SK-N-SH (cell line): ENCODE measurements around the gene STT3A.

Experiments used
- EZH2phosphoT487 ChIP-seq: fragments of 200-600 bp; sonication (generic); IDR thresholded peaks from 2 replicates; pipeline ENCODE4 v1.6.1; 2017; ENCODE audit warnings: low read depth, mixed run types, mild to moderate bottlenecking, antibody characterized with exemption, moderate library complexity, borderline replicate concordance
- JUND ChIP-seq: IDR thresholded peaks from 2 replicates; pipeline ENCODE4 v1.4.0; 2012
- POLR2AphosphoS5 ChIP-seq: IDR thresholded peaks from 2 replicates; pipeline ENCODE4 v1.6.1; 2012; ENCODE audit warnings: low read depth, low read length
- RAD21 ChIP-seq: IDR thresholded peaks from 2 replicates; pipeline ENCODE4 v1.6.1; 2012; ENCODE audit warnings: mild to moderate bottlenecking, low read length
- REST ChIP-seq: IDR thresholded peaks from 2 replicates; pipeline ENCODE4 v1.6.1; 2012; ENCODE audit warnings: mild to moderate bottlenecking, low read depth, low read length, moderate library complexity
- RFX5 ChIP-seq: IDR thresholded peaks from 2 replicates; pipeline ENCODE4 v1.6.1; 2012; ENCODE audit warnings: mild to moderate bottlenecking, improper control_type of control experiment, low read length
- SIN3A ChIP-seq: IDR thresholded peaks from 2 replicates; pipeline ENCODE4 v1.6.1; 2012; ENCODE audit warnings: low read depth, mild to moderate bottlenecking, low read length, moderate library complexity, borderline replicate concordance
- SMC3 ChIP-seq: IDR thresholded peaks from 2 replicates; pipeline ENCODE4 v1.6.1; 2012; ENCODE audit warnings: low read depth, low read length, improper control_type of control experiment
- TF ChIP-seq, protein P1 (sequence below): fragments of 200-600 bp; sonication (generic); IDR thresholded peaks from 2 replicates; pipeline ENCODE4 v1.6.1; 2017; ENCODE audit warnings: antibody characterized with exemption, mild to moderate bottlenecking, moderate library complexity

DNA sequence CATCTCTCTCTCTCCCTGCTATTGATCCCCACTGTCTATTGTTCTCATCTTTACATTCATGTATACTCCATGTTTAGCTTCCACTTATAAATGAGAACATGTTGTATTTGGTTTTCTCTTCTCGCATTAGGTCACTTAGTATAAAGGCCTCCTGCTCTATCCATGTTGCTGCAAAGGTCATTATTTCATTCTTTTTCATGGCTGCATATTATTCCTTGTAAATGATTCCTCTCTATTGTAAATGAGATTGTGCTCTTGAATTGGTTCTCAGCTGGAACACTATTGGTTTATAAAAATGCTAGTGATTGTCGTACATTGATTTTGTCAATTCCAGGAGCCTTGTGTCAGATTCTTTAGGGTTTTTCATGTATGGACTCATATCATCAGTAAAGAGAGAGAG, 74.5 kb downstream of the STT3A start:
- TF ChIP-seq, protein P1, sequence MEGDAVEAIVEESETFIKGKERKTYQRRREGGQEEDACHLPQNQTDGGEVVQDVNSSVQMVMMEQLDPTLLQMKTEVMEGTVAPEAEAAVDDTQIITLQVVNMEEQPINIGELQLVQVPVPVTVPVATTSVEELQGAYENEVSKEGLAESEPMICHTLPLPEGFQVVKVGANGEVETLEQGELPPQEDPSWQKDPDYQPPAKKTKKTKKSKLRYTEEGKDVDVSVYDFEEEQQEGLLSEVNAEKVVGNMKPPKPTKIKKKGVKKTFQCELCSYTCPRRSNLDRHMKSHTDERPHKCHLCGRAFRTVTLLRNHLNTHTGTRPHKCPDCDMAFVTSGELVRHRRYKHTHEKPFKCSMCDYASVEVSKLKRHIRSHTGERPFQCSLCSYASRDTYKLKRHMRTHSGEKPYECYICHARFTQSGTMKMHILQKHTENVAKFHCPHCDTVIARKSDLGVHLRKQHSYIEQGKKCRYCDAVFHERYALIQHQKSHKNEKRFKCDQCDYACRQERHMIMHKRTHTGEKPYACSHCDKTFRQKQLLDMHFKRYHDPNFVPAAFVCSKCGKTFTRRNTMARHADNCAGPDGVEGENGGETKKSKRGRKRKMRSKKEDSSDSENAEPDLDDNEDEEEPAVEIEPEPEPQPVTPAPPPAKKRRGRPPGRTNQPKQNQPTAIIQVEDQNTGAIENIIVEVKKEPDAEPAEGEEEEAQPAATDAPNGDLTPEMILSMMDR: no peak
- no peak for TF ChIP-seq SMC3
- TF ChIP-seq RAD21: no peak
- no peak for TF ChIP-seq REST
- TF ChIP-seq EZH2phosphoT487: no peak
- TF ChIP-seq JUND: no peak
- no peak for TF ChIP-seq RFX5
- TF ChIP-seq SIN3A: no peak
- TF ChIP-seq POLR2AphosphoS5: no peak
